Stimulated activated memory B cell treated with anti-CD40 and anti-IgM and Interleukin-4, amounts not matched to agents 10 μg/mL and 1 μg/mL and 100 μg/mL, for 72 hours (primary cell): Measurements from ENCODE around the gene ROR1.

ENCODE experiments used
- ATAC-seq: fragments of 150-1000 bp; cut with Tn5 transposase; 2 replicates; pipeline ENCODE4 v1.10.0; 2021
- H3K27ac Mint-ChIP-seq: one replicate; pipeline ENCODE4 v1.8.0; 2022; ENCODE audit warnings: mild to moderate bottlenecking, mixed read lengths
- H3K27me3 Mint-ChIP-seq: one replicate; pipeline ENCODE4 v1.8.0; 2022; ENCODE audit warnings: mixed read lengths
- H3K36me3 Mint-ChIP-seq: one replicate; pipeline ENCODE4 v1.8.0; 2022; ENCODE audit warnings: mixed read lengths
- H3K4me1 Mint-ChIP-seq: one replicate; pipeline ENCODE4 v1.8.0; 2022; ENCODE audit warnings: mixed read lengths
- H3K4me3 Mint-ChIP-seq: one replicate; pipeline ENCODE4 v1.8.0; 2022; ENCODE audit warnings: mild to moderate bottlenecking, moderate library complexity, mixed read lengths
- H3K9me3 Mint-ChIP-seq: one replicate; pipeline ENCODE4 v1.8.0; 2022; ENCODE audit warnings: mixed read lengths

The ROR1 gene

DNA sequence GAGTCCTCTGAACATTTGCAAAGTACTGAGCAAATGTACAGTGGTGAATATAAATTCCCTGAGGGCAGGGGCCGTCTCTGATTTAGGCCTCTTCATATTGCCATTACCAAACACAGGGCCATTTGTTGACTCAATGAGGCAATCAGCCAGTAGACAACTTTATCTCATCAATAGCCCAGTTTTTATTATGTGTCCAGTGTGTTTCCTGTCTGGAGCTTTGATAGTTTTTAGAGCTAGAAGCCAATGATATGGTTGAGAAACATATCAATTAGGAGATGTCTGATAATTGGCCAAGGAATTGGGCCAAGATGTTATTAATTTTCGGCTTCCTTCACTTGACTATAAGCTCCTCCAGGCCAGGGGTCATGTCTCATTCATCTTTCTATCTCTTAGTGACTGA lies 163.0 kb downstream of the ROR1 start:
- Mint-ChIP-seq H3K4me1 (no peaks in the 10 kb centered on the region), H3K4me3 (no peak overlapping the region), H3K27ac (no peak overlapping the region), H3K36me3 (no peaks in the 10 kb centered on the region), H3K27me3 (peaks cover 16% of the 10 kb centered on the region), H3K9me3 (no peaks in the 10 kb centered on the region)
- ATAC-seq: no peak

DNA sequence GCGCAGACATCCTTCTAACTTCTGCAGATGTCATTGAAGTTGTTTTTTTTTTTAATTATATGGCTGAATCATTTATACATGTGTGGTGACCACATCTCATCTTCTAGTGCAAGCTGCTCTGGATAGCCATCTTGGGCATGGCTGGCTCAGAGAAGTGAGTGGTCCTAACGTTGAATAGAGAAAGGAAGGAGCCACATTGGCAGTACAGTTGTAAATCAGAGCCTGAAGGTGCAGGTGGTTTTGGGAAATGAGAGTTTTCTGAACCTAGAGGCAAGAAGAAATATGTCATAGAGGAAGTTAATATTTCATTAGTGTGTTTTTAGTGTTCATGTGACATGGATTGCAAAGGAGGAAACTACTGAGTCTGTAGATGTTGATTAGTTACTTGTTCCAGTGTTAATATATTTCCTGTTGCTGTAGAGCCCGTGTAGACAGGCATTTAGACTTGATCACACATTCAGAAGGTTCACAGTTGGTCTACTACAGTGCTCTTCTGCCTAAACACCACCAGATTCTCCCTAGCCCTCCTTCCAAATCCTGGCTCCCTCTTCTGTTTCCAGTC lies 163.7 kb downstream of the ROR1 start:
- Mint-ChIP-seq H3K27ac (no peak overlapping the region), H3K27me3 (peaks cover 9% of the 10 kb centered on the region), H3K9me3 (no peaks in the 10 kb centered on the region), H3K4me3 (no peak overlapping the region), H3K4me1 (no peaks in the 10 kb centered on the region), H3K36me3 (no peaks in the 10 kb centered on the region)
- ATAC-seq: no peak

DNA sequence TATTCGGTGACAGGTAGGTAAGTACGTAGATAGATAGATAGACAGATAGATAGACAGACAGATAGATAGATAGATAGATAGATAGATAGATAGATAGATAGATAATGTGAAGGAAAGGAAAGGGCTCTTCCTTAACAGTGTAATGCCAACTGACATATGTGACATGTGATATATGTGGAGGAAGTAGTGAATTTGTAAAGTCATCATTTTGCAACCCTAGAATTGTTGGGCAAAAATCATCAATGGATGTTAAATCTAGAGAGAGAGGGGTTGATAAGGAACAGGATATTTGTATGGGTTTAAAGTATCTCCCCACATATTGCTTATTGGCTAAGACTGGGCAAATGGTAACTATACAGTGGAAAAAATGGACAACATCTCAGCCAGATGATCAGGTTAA lies 166.6 kb downstream of the ROR1 start:
- Mint-ChIP-seq H3K4me3 (no peak overlapping the region), H3K4me1 (no peaks in the 10 kb centered on the region), H3K27ac (no peak overlapping the region), H3K27me3 (peaks cover 17% of the 10 kb centered on the region), H3K36me3 (no peaks in the 10 kb centered on the region), H3K9me3 (no peaks in the 10 kb centered on the region)
- ATAC-seq: no peak

DNA sequence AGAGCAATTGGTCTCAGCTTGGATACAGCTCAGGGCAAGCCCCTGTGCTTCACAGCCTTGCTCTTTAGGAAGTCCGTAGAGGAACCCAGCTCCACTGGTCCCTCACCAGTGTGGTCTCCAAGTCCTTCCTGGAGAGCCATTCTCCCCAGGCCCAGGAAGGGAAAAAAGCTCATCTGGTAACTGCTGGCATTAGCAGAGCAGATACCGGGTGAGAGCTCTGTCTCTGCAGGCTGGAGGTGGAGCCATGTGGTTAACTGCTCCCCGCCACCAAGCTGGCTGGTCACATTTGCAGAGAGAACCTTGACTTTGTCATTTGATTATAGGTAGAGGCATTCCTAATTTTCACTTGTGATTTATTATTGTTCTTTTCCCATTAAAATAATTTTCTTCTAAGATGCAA lies 169.6 kb downstream of the ROR1 start:
- H3K27ac Mint-ChIP-seq: no peak overlapping the region

DNA sequence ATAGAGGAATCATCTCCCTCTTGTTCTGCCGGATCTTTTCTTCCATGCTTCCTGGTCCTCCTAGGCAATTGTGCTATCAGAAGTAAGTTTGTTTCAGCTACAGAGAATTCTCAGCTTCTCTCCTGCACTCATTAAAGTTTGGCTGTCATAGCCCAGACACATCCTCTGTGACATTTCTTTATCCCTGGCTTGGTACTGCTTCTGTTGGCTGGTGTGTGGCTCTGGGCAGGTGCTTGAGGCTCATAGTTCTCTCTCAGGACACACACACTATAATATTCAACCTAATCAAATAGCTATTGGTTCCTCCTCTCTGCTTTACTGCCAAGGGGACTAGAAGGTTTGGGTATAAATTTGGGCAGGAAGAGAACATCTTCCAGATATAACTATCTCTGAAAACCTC lies 172.1 kb downstream of the ROR1 start:
- no peak overlapping the region for H3K4me3 Mint-ChIP-seq
- no peak for ATAC-seq
- no peaks in the 10 kb centered on the region for H3K36me3 Mint-ChIP-seq
- H3K4me1 Mint-ChIP-seq: no peaks in the 10 kb centered on the region
- H3K27me3 Mint-ChIP-seq: peaks cover 9% of the 10 kb centered on the region
- no peaks in the 10 kb centered on the region for H3K9me3 Mint-ChIP-seq
- H3K27ac Mint-ChIP-seq: no peak overlapping the region

More for the DNA sequence above, 169.6 kb downstream of the ROR1 start:
- no peaks in the 10 kb centered on the region for H3K36me3 Mint-ChIP-seq
- no peaks in the 10 kb centered on the region for H3K9me3 Mint-ChIP-seq
- H3K4me1 Mint-ChIP-seq: no peaks in the 10 kb centered on the region
- H3K4me3 Mint-ChIP-seq: no peak overlapping the region
- no peak for ATAC-seq
- H3K27me3 Mint-ChIP-seq: peaks cover 17% of the 10 kb centered on the region

DNA sequence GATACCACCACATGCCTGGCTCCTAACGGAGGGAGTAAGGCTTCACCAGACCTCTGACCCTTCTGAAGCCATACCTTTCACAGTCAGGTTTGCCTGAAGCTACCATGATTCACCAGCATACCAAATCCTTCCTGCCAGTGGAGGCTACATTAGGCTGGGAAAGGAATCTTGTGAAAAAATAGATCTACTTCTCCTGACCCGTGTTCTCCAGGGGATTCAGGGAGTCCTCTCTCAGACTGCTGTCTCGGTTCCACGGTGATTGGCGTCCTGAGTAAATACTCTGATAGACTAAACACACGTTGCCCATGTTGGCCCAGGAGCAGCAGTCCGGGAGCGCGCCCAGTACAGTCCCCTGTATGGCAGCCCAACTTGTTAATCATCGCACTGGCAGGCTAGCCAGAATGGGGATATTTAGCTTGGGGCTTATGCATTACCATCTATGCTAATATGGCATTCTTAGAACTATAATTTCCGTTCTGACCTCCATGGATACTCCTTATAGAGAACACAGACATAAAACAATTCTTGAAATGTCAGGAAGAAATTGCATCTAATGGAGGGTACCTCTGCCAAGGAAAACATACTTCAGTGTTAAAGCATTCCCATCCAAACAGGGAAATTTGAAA lies 173.2 kb downstream of the ROR1 start:
- no peak for ATAC-seq
- H3K27me3 Mint-ChIP-seq: peaks cover 19% of the 10 kb centered on the region

DNA sequence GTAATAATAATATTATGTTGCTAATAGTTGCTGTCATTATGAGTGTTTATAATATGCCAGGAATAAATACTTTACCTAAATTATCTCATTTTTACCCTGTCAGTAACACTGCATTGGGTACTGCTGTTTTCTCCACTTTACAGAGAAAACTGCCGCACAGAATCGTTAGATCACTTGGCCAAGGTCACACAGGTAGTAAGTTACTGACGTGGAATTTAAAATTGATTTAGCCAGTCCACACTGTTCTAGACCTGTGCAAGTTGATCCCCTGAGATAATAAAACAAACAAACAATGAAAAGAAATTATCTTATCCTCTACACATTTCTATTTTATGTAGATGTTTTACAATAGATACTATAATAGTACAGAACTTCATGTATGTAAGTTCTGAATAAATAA lies 174.1 kb downstream of the ROR1 start:
- no peak overlapping the region for H3K27ac Mint-ChIP-seq
- no peaks in the 10 kb centered on the region for H3K4me1 Mint-ChIP-seq
- no peak for ATAC-seq
- H3K27me3 Mint-ChIP-seq: peaks cover 22% of the 10 kb centered on the region
- H3K9me3 Mint-ChIP-seq: no peaks in the 10 kb centered on the region
- H3K4me3 Mint-ChIP-seq: no peak overlapping the region
- no peaks in the 10 kb centered on the region for H3K36me3 Mint-ChIP-seq

More for the DNA sequence above, 173.2 kb downstream of the ROR1 start:
- H3K27ac Mint-ChIP-seq: no peak overlapping the region
- H3K4me1 Mint-ChIP-seq: no peaks in the 10 kb centered on the region
- H3K4me3 Mint-ChIP-seq: no peak overlapping the region
- H3K36me3 Mint-ChIP-seq: no peaks in the 10 kb centered on the region
- no peaks in the 10 kb centered on the region for H3K9me3 Mint-ChIP-seq

DNA sequence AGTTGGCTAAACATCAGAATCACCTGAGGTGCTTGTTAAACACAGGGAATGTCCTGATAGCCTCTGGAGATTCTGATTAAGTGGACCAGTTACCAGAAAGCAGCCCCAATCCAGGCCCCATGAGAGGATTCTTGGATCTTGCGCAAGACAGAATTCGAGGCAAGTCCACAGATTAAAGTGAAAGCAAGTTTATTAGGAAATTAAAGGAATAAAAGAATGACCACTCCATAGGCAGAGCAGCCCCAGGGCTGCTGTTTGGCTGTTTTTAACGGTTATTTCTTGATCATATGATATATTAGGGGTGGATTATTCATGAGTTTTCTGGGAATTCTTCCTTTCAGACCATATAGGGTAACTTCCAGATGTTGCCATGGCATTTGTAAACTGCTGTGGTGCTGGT lies 176.2 kb downstream of the ROR1 start:
- no peak overlapping the region for H3K4me3 Mint-ChIP-seq
- no peak for ATAC-seq
- no peak overlapping the region for H3K27ac Mint-ChIP-seq
- H3K4me1 Mint-ChIP-seq: no peaks in the 10 kb centered on the region
- H3K36me3 Mint-ChIP-seq: peaks cover 6% of the 10 kb centered on the region
- peaks cover 15% of the 10 kb centered on the region for H3K27me3 Mint-ChIP-seq
- peaks cover 12% of the 10 kb centered on the region for H3K9me3 Mint-ChIP-seq

DNA sequence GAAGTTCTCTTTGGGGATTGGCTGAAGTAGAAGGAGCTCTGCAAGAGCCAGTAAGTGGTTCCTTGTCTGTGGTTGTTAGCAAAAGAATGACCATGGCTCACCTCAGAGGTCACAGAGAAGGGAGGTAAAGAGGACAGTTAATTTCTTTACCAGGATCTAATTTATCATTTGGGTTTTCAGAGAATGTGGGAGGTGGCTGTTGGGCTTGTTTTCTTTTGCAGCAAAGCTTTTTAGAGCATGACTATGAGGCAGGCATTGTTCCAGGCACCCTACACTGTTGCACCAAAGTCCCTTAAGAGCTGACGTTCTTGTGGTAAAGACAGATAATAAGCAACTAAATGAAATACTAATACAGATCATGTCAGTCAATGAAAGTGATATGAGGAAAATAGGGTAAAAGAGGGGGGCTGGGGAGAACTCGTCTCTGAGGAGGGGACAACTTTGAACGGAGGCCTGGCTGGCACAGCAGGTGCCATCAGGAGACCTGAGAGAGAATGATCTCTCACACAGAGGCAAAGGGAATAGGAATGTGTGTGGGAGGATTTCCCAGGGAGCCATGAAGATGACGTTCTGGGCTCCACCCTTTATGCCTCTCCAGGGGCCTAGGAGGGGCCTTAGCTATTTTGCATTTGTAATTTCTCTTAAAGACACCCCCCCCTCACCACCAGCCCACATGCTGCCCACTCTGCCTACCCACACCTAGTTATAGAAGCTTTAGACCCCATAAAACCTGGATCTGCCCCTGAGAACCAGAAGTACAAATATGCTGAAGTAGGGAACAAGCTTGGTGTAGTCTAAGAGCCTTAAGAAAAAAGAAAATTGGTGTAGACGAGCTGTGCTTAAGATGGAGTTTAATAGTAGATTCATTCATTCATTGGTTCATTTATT lies 177.5 kb downstream of the ROR1 start:
- H3K36me3 Mint-ChIP-seq: peaks cover 6% of the 10 kb centered on the region
- peaks cover 12% of the 10 kb centered on the region for H3K9me3 Mint-ChIP-seq
- H3K4me1 Mint-ChIP-seq: no peaks in the 10 kb centered on the region
- no peak overlapping the region for H3K4me3 Mint-ChIP-seq
- peaks cover 23% of the 10 kb centered on the region for H3K27me3 Mint-ChIP-seq
- ATAC-seq: no peak
- H3K27ac Mint-ChIP-seq: no peak overlapping the region

DNA sequence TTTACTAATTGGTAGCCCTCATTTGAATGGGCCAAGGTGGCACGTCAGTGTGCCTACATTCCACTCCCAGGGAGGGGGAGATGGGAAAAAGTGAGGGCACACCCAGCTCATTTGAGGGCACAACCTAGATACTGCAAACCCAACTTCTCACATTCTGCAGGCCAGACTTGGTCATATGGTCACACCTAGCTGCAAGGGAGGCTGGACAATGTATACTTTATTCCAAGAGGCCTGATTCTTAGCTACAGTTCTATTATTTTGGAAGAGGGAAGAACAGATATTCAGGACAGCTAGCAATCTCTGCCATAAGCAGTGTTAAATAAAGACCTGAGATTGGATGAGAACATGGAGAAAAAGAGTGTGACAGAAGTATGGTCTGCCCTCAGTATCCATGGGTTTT lies 180.4 kb downstream of the ROR1 start:
- Mint-ChIP-seq H3K9me3 (peaks cover 19% of the 10 kb centered on the region), H3K36me3 (peaks cover 6% of the 10 kb centered on the region), H3K27me3 (peaks cover 23% of the 10 kb centered on the region), H3K4me1 (no peaks in the 10 kb centered on the region), H3K27ac (no peak overlapping the region), H3K4me3 (no peak overlapping the region)
- ATAC-seq: no peak

DNA sequence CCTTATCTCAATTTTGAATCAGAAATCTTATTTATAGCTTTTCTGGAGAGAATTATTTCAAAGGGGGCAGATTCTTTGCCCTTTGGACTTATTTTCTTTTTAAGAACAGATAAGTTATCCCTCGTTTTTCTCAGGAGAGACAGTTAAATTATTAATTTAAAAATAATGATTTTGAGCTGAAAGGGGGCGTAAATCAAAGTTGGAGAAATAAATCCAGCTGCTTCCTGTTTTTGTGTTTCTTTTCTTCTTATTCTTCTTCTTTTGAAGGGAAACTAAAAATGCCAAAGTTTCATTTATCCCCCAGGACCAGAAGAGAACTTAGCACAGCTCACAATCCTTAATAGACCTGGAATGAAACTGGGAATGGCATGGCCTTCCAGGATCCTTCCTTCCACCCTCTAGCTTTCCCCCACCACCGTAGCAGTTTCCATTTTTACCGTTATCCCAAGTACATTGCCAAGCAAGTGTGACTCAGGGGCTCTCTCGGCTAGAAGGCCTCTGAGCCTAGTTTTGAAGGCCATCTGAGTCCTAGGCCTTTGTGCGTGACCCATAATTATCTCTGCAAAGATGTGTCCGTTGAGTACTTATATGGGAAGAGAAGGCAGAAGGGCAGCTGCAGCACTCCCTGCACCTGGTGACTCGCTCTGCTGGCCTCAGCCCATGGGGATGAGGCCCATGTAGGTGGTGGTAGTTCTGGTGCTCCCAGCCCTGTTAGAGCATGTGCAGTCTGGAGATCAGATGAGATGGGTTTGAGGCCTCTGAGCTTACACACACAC lies 181.7 kb downstream of the ROR1 start:
- Mint-ChIP-seq H3K36me3 (peaks cover 6% of the 10 kb centered on the region), H3K27ac (no peak overlapping the region), H3K4me1 (no peaks in the 10 kb centered on the region), H3K4me3 (no peak overlapping the region), H3K9me3 (peaks cover 24% of the 10 kb centered on the region), H3K27me3 (peaks cover 23% of the 10 kb centered on the region)
- no peak for ATAC-seq

DNA sequence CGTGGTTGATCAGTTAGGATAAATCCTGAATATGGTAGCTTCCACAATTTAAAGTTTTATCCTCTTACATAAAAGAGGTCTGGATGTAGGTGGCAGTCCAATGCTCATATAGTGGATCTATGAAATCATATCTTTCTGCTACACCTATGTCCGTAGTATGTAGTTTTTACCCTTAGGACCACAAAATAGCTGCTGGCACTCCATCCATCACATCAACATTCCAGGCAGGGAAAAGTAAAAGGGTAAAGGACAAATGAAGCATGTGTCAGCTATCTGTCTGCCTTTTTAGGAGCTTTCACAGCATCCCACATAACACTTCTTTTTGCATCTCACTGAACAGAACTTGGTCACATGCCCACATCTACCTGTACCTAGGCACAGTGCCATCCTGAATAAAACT lies 184.7 kb downstream of the ROR1 start:
- no peak overlapping the region for H3K27ac Mint-ChIP-seq
- H3K36me3 Mint-ChIP-seq: peaks cover 4% of the 10 kb centered on the region
- ATAC-seq: no peak
- H3K9me3 Mint-ChIP-seq: peaks cover 22% of the 10 kb centered on the region
- no peaks in the 10 kb centered on the region for H3K4me1 Mint-ChIP-seq
- no peak overlapping the region for H3K4me3 Mint-ChIP-seq
- H3K27me3 Mint-ChIP-seq: peaks cover 16% of the 10 kb centered on the region

DNA sequence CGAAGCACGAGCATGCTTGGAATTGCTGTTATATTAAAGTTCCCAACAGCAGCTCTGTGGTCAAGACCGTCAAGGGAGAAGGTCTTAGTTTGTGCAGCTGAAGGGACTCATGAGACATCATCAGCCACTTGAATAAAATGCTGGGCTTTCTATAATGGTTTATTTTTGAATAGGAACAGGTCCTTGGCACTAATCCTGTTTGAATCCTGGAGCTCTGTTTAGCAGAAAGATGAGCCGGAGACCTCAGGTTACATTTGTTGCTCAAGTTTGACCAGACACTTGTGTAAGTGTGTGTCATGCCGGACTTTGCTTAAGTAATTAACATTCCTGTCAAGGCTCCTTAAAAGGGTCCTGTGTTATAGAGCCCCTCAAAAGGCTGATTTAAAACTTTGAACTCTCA lies 186.5 kb downstream of the ROR1 start:
- no peaks in the 10 kb centered on the region for H3K36me3 Mint-ChIP-seq
- no peak for ATAC-seq
- no peak overlapping the region for H3K27ac Mint-ChIP-seq

DNA sequence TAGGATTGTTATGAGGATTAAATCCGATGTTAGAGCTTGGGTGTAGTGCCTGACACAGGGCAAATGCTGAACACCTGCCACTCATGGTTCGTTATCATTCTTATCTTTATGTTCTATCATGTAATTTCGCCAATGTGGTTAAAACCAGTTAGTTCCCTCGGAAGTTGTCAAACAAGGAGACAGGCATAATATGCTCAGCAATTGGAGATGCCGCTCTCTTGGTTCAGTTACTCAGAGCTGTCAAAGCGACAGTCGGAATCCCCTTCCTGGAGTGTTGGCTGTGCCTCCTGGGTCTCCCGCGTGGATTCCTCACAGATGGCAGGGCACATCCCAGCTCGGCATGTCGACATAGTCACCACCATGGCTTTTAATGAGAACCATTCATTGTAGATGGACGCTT lies 192.2 kb downstream of the ROR1 start:
- no peak overlapping the region for H3K27ac Mint-ChIP-seq
- H3K27me3 Mint-ChIP-seq: peaks cover 18% of the 10 kb centered on the region
- H3K9me3 Mint-ChIP-seq: no peaks in the 10 kb centered on the region
- ATAC-seq: no peak
- H3K4me1 Mint-ChIP-seq: no peaks in the 10 kb centered on the region
- no peaks in the 10 kb centered on the region for H3K36me3 Mint-ChIP-seq
- no peak overlapping the region for H3K4me3 Mint-ChIP-seq

More for the DNA sequence above, 186.5 kb downstream of the ROR1 start:
- Mint-ChIP-seq H3K9me3 (peaks cover 12% of the 10 kb centered on the region), H3K27me3 (peaks cover 16% of the 10 kb centered on the region), H3K4me3 (no peak overlapping the region), H3K4me1 (no peaks in the 10 kb centered on the region)

DNA sequence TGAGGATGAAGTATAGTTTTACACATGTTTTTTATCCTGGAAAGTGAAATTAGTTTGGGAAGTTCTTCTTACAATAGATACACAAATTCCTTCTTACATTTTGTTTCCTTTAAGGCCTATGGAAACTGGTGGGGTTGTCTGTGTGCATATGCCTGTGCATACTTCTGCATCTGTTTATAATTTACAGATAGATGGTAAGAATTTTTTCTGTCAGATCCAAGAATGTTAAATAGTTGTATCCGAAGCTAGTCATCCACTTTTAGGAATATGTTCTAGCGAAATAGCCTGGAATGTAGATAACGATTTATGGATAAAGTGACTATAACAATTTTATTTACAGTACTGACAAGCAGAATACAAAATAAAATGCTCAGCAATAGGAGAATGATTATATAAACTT lies 194.1 kb downstream of the ROR1 start:
- no peaks in the 10 kb centered on the region for H3K36me3 Mint-ChIP-seq
- H3K27ac Mint-ChIP-seq: no peak overlapping the region
- no peaks in the 10 kb centered on the region for H3K4me1 Mint-ChIP-seq
- no peaks in the 10 kb centered on the region for H3K9me3 Mint-ChIP-seq
- no peak for ATAC-seq
- H3K4me3 Mint-ChIP-seq: no peak overlapping the region
- H3K27me3 Mint-ChIP-seq: peaks cover 12% of the 10 kb centered on the region
